ENCODE measurements around the gene ZNF26. TPM values are rescaled to one million over a fixed set of nuclear protein-coding genes. Genes with fewer than 3 reads are reported as not detected.

Gene ZNF26
- total RNA-seq, 1 experiment from 2014 or later, result 25.3 TPM

GRCh38 chr12:132940071-132940719 lies 46.0 kb upstream of the ZNF26 start:
- TF ChIP-seq CTCF (IDR thresholded peaks at IDR 0.05; ENCODE audit: unreplicated experiment), result no peak
- intact Hi-C loops (cut with micrococcal nuclease; ENCODE audit: unreplicated experiment), result no loop called here
- CTCF ChIA-PET, result no interaction called here
- H3K4me3 Mint-ChIP-seq (ENCODE audit: low read depth, unreplicated experiment), result no peak overlapping the region
- H3K27me3 Mint-ChIP-seq (ENCODE audit: unreplicated experiment), result no peaks in the 10 kb centered on the region
- peaks cover 11% of the 10 kb centered on the region for H3K9me3 Mint-ChIP-seq (ENCODE audit: low read depth, unreplicated experiment)
- no TSS peak for BruUV-seq (replicated peaks)
- H3K27ac Mint-ChIP-seq (ENCODE audit: unreplicated experiment), result no peak overlapping the region
- H3K4me1 Mint-ChIP-seq (ENCODE audit: low read depth, unreplicated experiment), result no peaks in the 10 kb centered on the region
- DNase-seq, result no peak
- H3K36me3 Mint-ChIP-seq (ENCODE audit: insufficient read depth, unreplicated experiment), result peaks cover 48% of the 10 kb centered on the region

GRCh38 chr12:132941336-132941954 lies 44.7 kb upstream of the ZNF26 start:
- DNase-seq, result no peak
- no peaks in the 10 kb centered on the region for H3K27me3 Mint-ChIP-seq (ENCODE audit: unreplicated experiment)
- intact Hi-C loops (cut with micrococcal nuclease; ENCODE audit: unreplicated experiment), result no loop called here
- H3K9me3 Mint-ChIP-seq (ENCODE audit: low read depth, unreplicated experiment), result peaks cover 16% of the 10 kb centered on the region
- BruUV-seq (replicated peaks), result no TSS peak
- no peak for TF ChIP-seq CTCF (IDR thresholded peaks at IDR 0.05; ENCODE audit: unreplicated experiment)
- CTCF ChIA-PET, result no interaction called here
- no peaks in the 10 kb centered on the region for H3K4me1 Mint-ChIP-seq (ENCODE audit: low read depth, unreplicated experiment)
- H3K27ac Mint-ChIP-seq (ENCODE audit: unreplicated experiment), result no peak overlapping the region
- H3K36me3 Mint-ChIP-seq (ENCODE audit: insufficient read depth, unreplicated experiment), result peaks cover 60% of the 10 kb centered on the region
- H3K4me3 Mint-ChIP-seq (ENCODE audit: low read depth, unreplicated experiment), result no peak overlapping the region

GRCh38 chr12:132942611-132943010 lies 43.6 kb upstream of the ZNF26 start:
- Mint-ChIP-seq H3K9me3 (ENCODE audit: low read depth, unreplicated experiment) (peaks cover 14% of the 10 kb centered on the region), H3K27me3 (ENCODE audit: unreplicated experiment) (no peaks in the 10 kb centered on the region), H3K4me3 (ENCODE audit: low read depth, unreplicated experiment) (no peak overlapping the region), H3K36me3 (ENCODE audit: insufficient read depth, unreplicated experiment) (peaks cover 57% of the 10 kb centered on the region), H3K4me1 (ENCODE audit: low read depth, unreplicated experiment) (no peaks in the 10 kb centered on the region), H3K27ac (ENCODE audit: unreplicated experiment) (no peak overlapping the region)
- BruUV-seq (replicated peaks), result no TSS peak
- intact Hi-C loops (cut with micrococcal nuclease; ENCODE audit: unreplicated experiment), result no loop called here
- no peak for TF ChIP-seq CTCF (IDR thresholded peaks at IDR 0.05; ENCODE audit: unreplicated experiment)
- CTCF ChIA-PET, result no interaction called here
- DNase-seq, result no peak

GRCh38 chr12:132945806-132946205 lies 40.4 kb upstream of the ZNF26 start:
- Mint-ChIP-seq H3K4me3 (ENCODE audit: low read depth, unreplicated experiment) (no peak overlapping the region), H3K36me3 (ENCODE audit: insufficient read depth, unreplicated experiment) (peaks cover 66% of the 10 kb centered on the region), H3K9me3 (ENCODE audit: low read depth, unreplicated experiment) (peaks cover 18% of the 10 kb centered on the region), H3K4me1 (ENCODE audit: low read depth, unreplicated experiment) (no peaks in the 10 kb centered on the region), H3K27me3 (ENCODE audit: unreplicated experiment) (no peaks in the 10 kb centered on the region), H3K27ac (ENCODE audit: unreplicated experiment) (no peak overlapping the region)
- no peak for DNase-seq
- CTCF ChIA-PET, result no interaction called here
- no TSS peak for BruUV-seq (replicated peaks)
- intact Hi-C loops (cut with micrococcal nuclease; ENCODE audit: unreplicated experiment), result no loop called here
- TF ChIP-seq CTCF (IDR thresholded peaks at IDR 0.05; ENCODE audit: unreplicated experiment), result no peak

Measured in Calu3 (cell line).